ENCODE results near the gene MDM2. TPM values are rescaled to one million over a fixed set of nuclear protein-coding genes. Genes with fewer than 3 reads are reported as not detected.

MDM2 gene
- total RNA-seq: 136 and 228 TPM in 2 replicates

GRCh38 chr12:68807576-68808387, at the start of gene MDM2:
Gene MDM2, plus strand, starts transcription at chr12:68808177. Its CDS starts 301 bp downstream, at chr12:68808478.

Other genes starting within 250 kb of the MDM2 start
- gene RAP1B, start 197.3 kb upstream of the MDM2 start, total RNA-seq: 121 and 180 TPM in 2 replicates
- gene NUP107, start 121.2 kb upstream of the MDM2 start, total RNA-seq: 21.3 and 26.3 TPM in 2 replicates
- gene SLC35E3, start 62.0 kb upstream of the MDM2 start, total RNA-seq: 2.6 and 3.1 TPM in 2 replicates
- 3.0 and 7.3 TPM in 2 replicates for gene CPM, start 125.0 kb downstream of the MDM2 start, total RNA-seq

All from smooth muscle cell of bladder (primary cell).